GM12874 (cell line): Measurements from ENCODE around the gene MUC2.

Experiments
- TF ChIP-seq, protein P1 (sequence below): IDR thresholded peaks from 2 replicates; pipeline ENCODE4 v1.5.1; 2011; ENCODE audit warnings: low read depth, mild to moderate bottlenecking, control low read depth, low read length, moderate library complexity; ENCODE audit not compliant: insufficient read depth

The MUC2 gene

DNA sequence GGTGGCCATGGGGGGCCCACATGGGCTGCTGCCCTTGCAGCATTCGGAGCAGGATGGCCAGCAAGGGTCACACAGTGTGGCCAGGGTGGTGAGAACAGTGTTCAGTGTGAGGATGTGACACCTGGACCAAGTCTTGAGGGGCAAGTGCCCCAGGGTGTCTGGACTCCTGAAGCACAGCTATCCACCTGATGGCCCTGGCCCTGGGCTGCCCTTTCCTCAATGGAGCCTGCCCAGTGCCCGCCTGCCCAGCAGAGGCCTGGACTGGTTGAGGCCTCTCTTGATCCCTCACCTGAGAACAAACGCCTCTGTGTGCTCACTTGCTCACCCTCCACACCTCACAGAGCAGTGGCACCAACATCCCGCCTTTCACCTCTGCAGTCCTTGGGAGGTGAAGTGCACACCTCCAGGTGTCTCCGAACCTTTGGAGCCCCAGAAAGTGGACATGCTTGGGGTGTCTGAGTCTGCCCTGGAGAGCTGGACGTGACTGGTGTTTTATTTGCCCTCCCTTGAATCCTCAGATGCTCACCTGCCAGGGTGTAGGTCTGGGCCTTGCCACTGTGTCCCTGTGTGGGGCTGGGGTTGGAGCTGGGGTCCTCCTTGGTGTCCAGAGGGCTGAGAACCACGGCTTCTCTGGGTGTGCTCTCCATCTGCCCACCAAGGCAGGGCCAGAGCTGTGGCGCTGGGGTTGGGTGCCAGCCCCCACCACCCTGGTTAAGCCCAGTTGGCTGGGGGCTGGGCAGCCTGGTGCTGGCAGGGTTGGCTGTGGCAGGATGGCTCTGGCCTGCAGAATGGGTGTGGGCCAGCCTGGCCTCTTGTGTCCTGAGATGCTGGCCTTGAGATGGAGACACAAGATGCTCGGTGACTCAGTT lies 3.8 kb upstream of the MUC2 start:
- TF ChIP-seq, protein P1, sequence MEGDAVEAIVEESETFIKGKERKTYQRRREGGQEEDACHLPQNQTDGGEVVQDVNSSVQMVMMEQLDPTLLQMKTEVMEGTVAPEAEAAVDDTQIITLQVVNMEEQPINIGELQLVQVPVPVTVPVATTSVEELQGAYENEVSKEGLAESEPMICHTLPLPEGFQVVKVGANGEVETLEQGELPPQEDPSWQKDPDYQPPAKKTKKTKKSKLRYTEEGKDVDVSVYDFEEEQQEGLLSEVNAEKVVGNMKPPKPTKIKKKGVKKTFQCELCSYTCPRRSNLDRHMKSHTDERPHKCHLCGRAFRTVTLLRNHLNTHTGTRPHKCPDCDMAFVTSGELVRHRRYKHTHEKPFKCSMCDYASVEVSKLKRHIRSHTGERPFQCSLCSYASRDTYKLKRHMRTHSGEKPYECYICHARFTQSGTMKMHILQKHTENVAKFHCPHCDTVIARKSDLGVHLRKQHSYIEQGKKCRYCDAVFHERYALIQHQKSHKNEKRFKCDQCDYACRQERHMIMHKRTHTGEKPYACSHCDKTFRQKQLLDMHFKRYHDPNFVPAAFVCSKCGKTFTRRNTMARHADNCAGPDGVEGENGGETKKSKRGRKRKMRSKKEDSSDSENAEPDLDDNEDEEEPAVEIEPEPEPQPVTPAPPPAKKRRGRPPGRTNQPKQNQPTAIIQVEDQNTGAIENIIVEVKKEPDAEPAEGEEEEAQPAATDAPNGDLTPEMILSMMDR = no peak

DNA sequence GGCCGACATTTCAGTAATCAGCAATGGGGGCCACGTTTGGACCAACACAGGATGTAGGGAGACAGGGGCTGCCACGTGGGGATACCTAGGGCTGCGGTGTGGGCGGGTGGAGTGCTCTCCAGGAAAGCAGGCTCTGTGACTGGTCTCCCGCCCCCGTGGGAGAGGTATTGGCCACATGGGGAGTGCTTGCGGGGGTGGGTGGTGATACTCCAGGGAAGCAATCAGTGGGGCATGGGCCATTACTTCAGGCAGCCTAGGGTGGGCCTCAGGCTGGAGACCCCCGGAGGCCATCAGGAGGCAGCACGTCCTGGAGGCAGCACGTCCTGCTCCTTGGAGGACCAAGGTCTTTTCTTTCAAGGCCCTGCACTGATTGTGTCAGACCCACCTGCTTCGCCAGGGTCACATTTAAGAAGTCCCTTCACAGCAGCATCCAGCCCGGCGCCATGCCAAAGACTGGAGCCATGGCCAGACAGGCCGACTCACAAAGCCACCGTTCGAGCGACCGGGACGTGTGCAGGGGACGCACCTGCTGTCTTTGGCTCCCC lies 3.0 kb upstream of the MUC2 start:
- TF ChIP-seq, protein P1 = no peak

DNA sequence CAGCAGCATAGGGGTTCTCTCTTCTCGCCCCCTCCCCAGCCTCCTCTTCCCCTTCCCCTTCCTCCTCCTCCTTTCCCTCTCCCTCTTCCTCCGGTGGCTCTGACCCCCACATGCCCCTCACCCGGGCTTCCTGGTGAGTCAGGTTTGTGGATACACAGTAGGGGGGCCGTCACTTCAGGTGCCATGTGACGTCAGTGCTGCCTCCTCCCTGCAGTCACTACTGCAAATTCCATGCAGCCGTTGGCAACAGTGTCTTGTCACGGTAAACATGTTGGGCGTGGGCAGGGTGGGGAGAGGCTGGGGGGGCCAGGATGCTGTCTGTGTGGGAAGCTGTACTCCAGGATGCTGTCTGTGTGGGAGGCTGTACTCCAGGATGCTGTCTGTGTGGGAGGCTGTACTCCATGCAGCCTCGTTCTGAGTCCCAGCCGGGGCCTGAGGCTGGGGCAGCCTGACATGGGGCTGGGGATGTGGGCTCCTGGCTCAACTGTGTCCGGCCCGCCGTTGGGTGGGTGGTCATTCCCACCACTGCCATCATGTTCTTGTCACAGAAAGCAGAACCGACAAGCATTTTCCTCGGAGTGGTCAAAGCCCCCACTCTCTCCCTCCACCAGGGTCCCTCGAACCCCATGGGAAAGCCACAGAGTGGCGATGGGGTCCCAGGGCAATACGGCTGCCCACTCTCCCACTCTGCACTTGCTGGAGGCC lies 2.4 kb upstream of the MUC2 start:
- TF ChIP-seq, protein P1 = no peak

DNA sequence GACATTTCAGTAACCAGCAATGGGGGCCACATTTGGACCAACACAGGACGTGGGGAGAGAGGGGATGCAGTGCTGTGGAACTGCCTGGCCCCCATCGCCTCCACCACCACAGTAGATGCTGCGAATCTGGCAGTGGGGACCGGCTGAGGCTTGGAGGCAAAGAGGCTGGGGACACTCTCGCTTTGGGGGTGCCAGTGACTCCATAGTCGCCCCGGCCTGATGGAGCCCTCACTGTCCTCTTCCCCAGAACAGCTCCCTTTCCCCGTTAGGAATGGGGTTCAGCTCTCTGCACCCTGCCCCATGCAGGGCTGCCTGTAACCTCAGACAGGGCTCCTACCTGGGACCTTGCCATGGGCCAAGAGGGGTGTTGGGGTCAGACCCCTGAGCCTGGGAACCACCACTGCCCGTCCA lies 1.8 kb upstream of the MUC2 start:
- TF ChIP-seq, protein P1 = no peak

DNA sequence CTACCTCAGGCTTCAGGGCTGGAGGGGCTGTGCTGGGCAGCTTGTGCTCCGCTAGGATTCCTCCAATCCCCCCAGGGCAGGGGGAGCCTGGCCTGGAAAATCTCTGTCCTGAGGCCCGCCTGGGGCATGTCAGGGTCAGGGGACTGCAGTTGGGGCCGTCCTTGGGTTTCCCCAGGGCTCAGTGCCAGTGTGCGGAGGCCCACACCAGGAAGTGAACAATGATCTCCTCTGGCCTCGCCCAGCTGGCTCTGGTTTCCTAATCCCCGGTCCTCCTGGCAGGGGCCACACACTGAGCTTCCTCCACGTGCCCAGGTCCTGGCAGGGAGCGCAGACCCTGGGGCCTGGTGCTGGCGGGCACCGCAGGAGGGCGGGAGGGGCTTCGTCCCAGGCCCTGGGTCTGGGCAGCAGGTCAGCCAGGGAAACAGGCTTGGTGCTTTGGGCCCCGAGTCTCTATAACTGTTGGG lies 1.4 kb upstream of the MUC2 start:
- TF ChIP-seq, protein P1 = no peak

DNA sequence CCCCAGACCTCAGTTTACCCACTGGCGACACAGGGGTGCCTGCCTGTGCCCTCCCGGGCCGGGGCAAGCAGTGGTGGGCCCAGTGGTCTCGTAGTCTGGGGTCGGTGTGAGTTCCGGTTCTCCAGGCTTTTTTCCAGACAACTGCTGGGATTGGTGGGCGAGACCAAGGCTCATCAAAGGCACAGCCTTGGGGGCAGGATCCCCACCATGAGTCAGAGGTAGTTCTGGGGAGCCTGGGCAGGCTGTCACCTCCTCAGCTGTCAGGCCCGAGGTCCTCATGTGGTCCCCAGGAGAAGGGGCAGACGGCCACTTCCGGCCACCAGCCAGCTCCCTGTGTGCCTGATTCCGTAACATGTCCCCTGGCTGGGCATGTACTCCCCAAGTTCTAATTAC lies 827 bp upstream of the MUC2 start:
- TF ChIP-seq, protein P1 = no peak

DNA sequence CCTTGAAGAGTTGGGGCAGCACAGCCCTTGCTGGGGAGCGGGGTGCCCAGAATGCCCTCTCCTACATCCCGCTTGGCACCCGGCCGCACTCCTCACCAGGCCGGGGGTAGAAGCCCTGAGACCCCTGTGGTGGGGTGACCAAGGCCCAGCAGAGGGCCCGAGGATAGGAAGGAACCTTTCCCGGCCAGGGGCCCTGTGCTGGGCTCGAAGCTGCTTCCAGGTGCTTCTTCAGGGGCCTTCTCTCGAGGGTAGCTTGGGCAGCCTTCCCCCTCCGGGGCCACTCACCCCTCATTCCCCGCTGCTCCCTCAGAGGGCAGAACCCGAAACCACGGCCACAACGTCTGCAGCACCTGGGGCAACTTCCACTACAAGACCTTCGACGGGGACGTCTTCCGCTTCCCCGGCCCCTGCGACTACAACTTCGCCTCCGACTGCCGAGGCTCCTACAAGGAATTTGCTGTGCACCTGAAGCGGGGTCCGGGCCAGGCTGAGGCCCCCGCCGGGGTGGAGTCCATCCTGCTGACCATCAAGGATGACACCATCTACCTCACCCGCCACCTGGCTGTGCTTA lies 752 bp downstream of the MUC2 start:
- TF ChIP-seq, protein P1 = no peak
